Spleen (tissue), 7 donors: ENCODE data around the gene AGPS.
"Not testable (repeated sequence)": the region's sequence is repeated elsewhere in the genome, so short reads cannot be mapped to it uniquely, and the experiment has no call there.

Experiments used
- CTCF ChIP-seq, 11 experiments: fragments of 200-600 bp in 7 of 11; fragments of 450-650 bp in 4 of 11; sonication (generic) in 4 of 11; IDR thresholded peaks in 8 of 11; conservative IDR thresholded peaks in 3 of 11; 1 replicate in 7 of 11; 2 replicates in 4 of 11; pipeline versions ENCODE4 v1.4.0 to v1.8.0; 2016 to 2021; ENCODE audit warnings: antibody characterized with exemption in 11 of 11, inconsistent platforms in 4 of 11, mild to moderate bottlenecking in 1 of 11
- POLR2A ChIP-seq, 3 donors: fragments of 450-650 bp; IDR thresholded peaks; one replicate each; pipeline ENCODE4 v1.5.1; 2017; ENCODE audit warnings: antibody characterized with exemption in 3 of 3, mild to moderate bottlenecking in 1 of 3
- POLR2AphosphoS5 ChIP-seq, 3 donors: sonication (generic); formaldehyde crosslinking; IDR thresholded peaks; one replicate each; pipeline ENCODE4 v1.5.1; 2017; ENCODE audit warnings: antibody characterized with exemption in 3 of 3
- donor health status: DM: no; HTN: no; CAD: no; lungs with moderate emphysema.
- donor health status: DM: no; HTN: no; CAD: no.
- donor health status: DM: no; HTN: no; CAD: no.

GRCh38 chr2:177459756-177460155 is 67.2 kb downstream of the AGPS start:
- TF ChIP-seq CTCF (IDR thresholded peaks at IDR 0.05 in 8 of 11, conservative IDR thresholded peaks at IDR 0.05 in 3 of 11); POLR2AphosphoS5 (IDR thresholded peaks at IDR 0.05); POLR2A (IDR thresholded peaks at IDR 0.05): not testable (repeated sequence)
